NB4 (cell line): Measurements from ENCODE around the gene MPZL3.

ENCODE experiments used
- CTCF ChIP-seq: IDR thresholded peaks from one replicate; pipeline ENCODE4 v1.5.1; 2012; ENCODE audit warnings: low read depth, low read length
- MAX ChIP-seq: IDR thresholded peaks from 2 replicates; pipeline ENCODE4 v1.6.1; 2011; ENCODE audit warnings: low read depth, low read length
- MYC ChIP-seq: IDR thresholded peaks from 2 replicates; pipeline ENCODE4 v1.6.1; 2011; ENCODE audit warnings: low read depth, low read length
- POLR2A ChIP-seq: IDR thresholded peaks from 2 replicates; pipeline ENCODE4 v1.6.1; 2011; ENCODE audit warnings: mild to moderate bottlenecking; ENCODE audit not compliant: insufficient read length; ENCODE audit errors: extremely low read depth

- no peak for TF ChIP-seq POLR2A
- no peak for TF ChIP-seq CTCF
- no peak for TF ChIP-seq MYC
- no peak for TF ChIP-seq MAX
Observed at GRCh38 chr11:118233377-118233776, 18.8 kb downstream of the MPZL3 start.
